ENCODE results near the gene CEP97. TPM values are rescaled to one million over a fixed set of nuclear protein-coding genes. Genes with fewer than 3 reads are reported as not detected.
"Not testable (repeated sequence)": the region's sequence is repeated elsewhere in the genome, so short reads cannot be mapped to it uniquely, and the experiment has no call there.

The CEP97 gene
- total RNA-seq, 2 donors from 2014 or later: 13.7 to 21.3 TPM

GRCh38 chr3:101701696-101702634 is 22.4 kb upstream of the CEP97 start:
- TF ChIP-seq CTCF (conservative IDR thresholded peaks at IDR 0.05): no peak
- H3K36me3 Mint-ChIP-seq (ENCODE audit: low read depth): no peaks in the 10 kb centered on the region
- WGBS, 2 experiments (ENCODE audit: insufficient coverage in 1 of 2, insufficient read length in 1 of 2): 90 to 98% methylated on average over 6 to 7 of the region's 7 CpGs

GRCh38 chr3:101702726-101703125 is 21.7 kb upstream of the CEP97 start:
- Histone ChIP-seq H3K4me1 (ENCODE audit: control insufficient read depth, insufficient read depth, low read length) (no peaks in the 10 kb centered on the region), H3K4me3 (ENCODE audit: low read length) (no peak overlapping the region), H3K9ac (ENCODE audit: extremely low read depth, low read length, poor library complexity, severe bottlenecking) (no peak overlapping the region), H3K36me3 (ENCODE audit: control insufficient read depth, insufficient read depth, low read length) (no peaks in the 10 kb centered on the region), H3K27ac (ENCODE audit: low read depth, low read length) (no peak overlapping the region), H3K9me3 (ENCODE audit: control insufficient read depth, low read length) (no peaks in the 10 kb centered on the region), H3K27me3 (ENCODE audit: control insufficient read depth, insufficient read depth, low read length, poor library complexity, severe bottlenecking) (no peaks in the 10 kb centered on the region)
- 90% methylated on average over 1 of the region's 1 CpG; no CpG with 5 or more reads in 1 of the 2 experiments for WGBS, 2 experiments (ENCODE audit: insufficient coverage in 1 of 2, insufficient read length in 1 of 2)
- H3K36me3 Mint-ChIP-seq (ENCODE audit: low read depth): no peaks in the 10 kb centered on the region
- H3K27me3 Mint-ChIP-seq (ENCODE audit: insufficient read depth): peaks cover 9% of the 10 kb centered on the region
- peaks cover 4% of the 10 kb centered on the region for H3K4me1 Mint-ChIP-seq
- H3K27ac Mint-ChIP-seq: no peak overlapping the region
- TF ChIP-seq CTCF (conservative IDR thresholded peaks at IDR 0.05): no peak
- H3K9me3 Mint-ChIP-seq: no peaks in the 10 kb centered on the region
- DNase-seq: no peak
- H3K4me3 Mint-ChIP-seq: no peak overlapping the region

More at GRCh38 chr3:101701696-101702634, 22.4 kb upstream of the CEP97 start:
- Histone ChIP-seq H3K4me1 (ENCODE audit: control insufficient read depth, insufficient read depth, low read length) (no peaks in the 10 kb centered on the region), H3K27me3 (ENCODE audit: control insufficient read depth, insufficient read depth, low read length, poor library complexity, severe bottlenecking) (no peaks in the 10 kb centered on the region), H3K9ac (ENCODE audit: extremely low read depth, low read length, poor library complexity, severe bottlenecking) (no peak overlapping the region), H3K9me3 (ENCODE audit: control insufficient read depth, low read length) (no peaks in the 10 kb centered on the region), H3K27ac (ENCODE audit: low read depth, low read length) (no peak overlapping the region), H3K4me3 (ENCODE audit: low read length) (no peak overlapping the region), H3K36me3 (ENCODE audit: control insufficient read depth, insufficient read depth, low read length) (no peaks in the 10 kb centered on the region)
- Mint-ChIP-seq H3K4me3 (no peak overlapping the region), H3K4me1 (peaks cover 4% of the 10 kb centered on the region), H3K9me3 (no peaks in the 10 kb centered on the region), H3K27ac (no peak overlapping the region), H3K27me3 (ENCODE audit: insufficient read depth) (peaks cover 9% of the 10 kb centered on the region)
- no peak for DNase-seq

DNA sequence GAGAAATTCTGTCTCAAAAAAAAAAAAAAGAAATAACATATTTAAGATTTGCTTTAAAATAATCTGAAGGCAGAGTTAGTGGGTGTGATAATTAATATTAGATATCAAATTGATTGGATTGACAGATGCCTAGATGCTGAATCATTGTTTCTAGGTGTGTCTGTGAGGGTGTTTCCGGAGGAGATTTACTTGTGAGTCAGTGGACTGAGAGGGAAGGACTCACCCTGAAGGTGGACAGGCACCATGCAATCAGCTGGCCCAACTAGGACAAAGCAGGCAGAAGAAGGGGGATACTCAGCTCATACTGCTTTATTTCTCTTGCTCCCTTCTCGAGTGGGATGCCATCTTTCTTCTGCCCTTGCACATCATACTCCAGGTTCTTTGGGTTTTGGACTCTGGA is 21.2 kb upstream of the CEP97 start:
- Histone ChIP-seq H3K9me3 (ENCODE audit: control insufficient read depth, low read length) (no peaks in the 10 kb centered on the region), H3K4me3 (ENCODE audit: low read length) (no peak overlapping the region), H3K27me3 (ENCODE audit: control insufficient read depth, insufficient read depth, low read length, poor library complexity, severe bottlenecking) (no peaks in the 10 kb centered on the region), H3K27ac (ENCODE audit: low read depth, low read length) (no peak overlapping the region), H3K9ac (ENCODE audit: extremely low read depth, low read length, poor library complexity, severe bottlenecking) (no peak overlapping the region), H3K36me3 (ENCODE audit: control insufficient read depth, insufficient read depth, low read length) (no peaks in the 10 kb centered on the region), H3K4me1 (ENCODE audit: control insufficient read depth, insufficient read depth, low read length) (no peaks in the 10 kb centered on the region)
- DNase-seq: no peak
- peaks cover 4% of the 10 kb centered on the region for H3K4me1 Mint-ChIP-seq
- no peak for TF ChIP-seq CTCF (conservative IDR thresholded peaks at IDR 0.05)
- H3K9me3 Mint-ChIP-seq: no peaks in the 10 kb centered on the region
- no peak overlapping the region for H3K4me3 Mint-ChIP-seq
- WGBS, 2 experiments (ENCODE audit: insufficient coverage in 1 of 2, insufficient read length in 1 of 2): 90 to 100% methylated on average over 2 of the region's 2 CpGs
- H3K36me3 Mint-ChIP-seq (ENCODE audit: low read depth): no peaks in the 10 kb centered on the region
- peaks cover 9% of the 10 kb centered on the region for H3K27me3 Mint-ChIP-seq (ENCODE audit: insufficient read depth)
- H3K27ac Mint-ChIP-seq: no peak overlapping the region

DNA sequence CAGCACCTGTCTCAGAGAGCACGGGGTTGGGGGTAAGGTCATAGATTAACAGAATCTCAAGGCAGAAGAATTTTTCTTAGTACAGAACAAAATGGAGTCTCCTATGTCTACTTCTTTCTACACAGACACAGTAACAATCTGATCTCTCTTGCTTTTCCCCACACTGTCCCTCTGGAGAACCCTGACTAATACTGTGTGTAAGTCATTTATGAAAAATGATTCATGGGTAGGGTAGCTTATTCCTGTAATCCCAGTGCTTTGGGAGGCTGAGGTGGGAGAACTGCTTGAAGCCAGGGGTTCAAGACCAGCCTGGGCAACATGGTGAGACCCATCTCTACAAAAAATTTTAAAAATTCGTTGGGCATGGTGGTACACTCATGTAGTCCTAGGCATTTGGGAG is 19.8 kb upstream of the CEP97 start:
- not testable (repeated sequence) for H3K9me3 ChIP-seq (ENCODE audit: control insufficient read depth, low read length); H3K27ac Mint-ChIP-seq; H3K4me1 ChIP-seq (ENCODE audit: control insufficient read depth, insufficient read depth, low read length); H3K27ac ChIP-seq (ENCODE audit: low read depth, low read length); H3K27me3 ChIP-seq (ENCODE audit: control insufficient read depth, insufficient read depth, low read length, poor library complexity, severe bottlenecking); H3K36me3 Mint-ChIP-seq (ENCODE audit: low read depth); DNase-seq; H3K36me3 ChIP-seq (ENCODE audit: control insufficient read depth, insufficient read depth, low read length); H3K4me3 ChIP-seq (ENCODE audit: low read length); H3K9me3 Mint-ChIP-seq; H3K4me1 Mint-ChIP-seq; H3K4me3 Mint-ChIP-seq; H3K27me3 Mint-ChIP-seq (ENCODE audit: insufficient read depth); H3K9ac ChIP-seq (ENCODE audit: extremely low read depth, low read length, poor library complexity, severe bottlenecking)
- 62 to 90% methylated on average over 1 to 2 of the region's 2 CpGs for WGBS, 2 experiments (ENCODE audit: insufficient coverage in 1 of 2, insufficient read length in 1 of 2)

Data from endodermal cell (in vitro differentiated cells).